ENCODE measurements around the gene TPM3.
"Not testable (repeated sequence)": the region's sequence is repeated elsewhere in the genome, so short reads cannot be mapped to it uniquely, and the experiment has no call there.

TPM3 gene

GRCh38 chr1:154142358-154142757 is 49.5 kb downstream of the TPM3 start:
- no peak for DNase-seq
- TF ChIP-seq POLR2A (IDR thresholded peaks at IDR 0.05; ENCODE audit: low read length) (no peak), GATA1 (IDR thresholded peaks at IDR 0.05; ENCODE audit: low read depth, low read length) (no peak)

GRCh38 chr1:154141240-154141639 is 50.7 kb downstream of the TPM3 start:
- DNase-seq, result peak; percentile 6 to 53
- no peak for TF ChIP-seq POLR2A (IDR thresholded peaks at IDR 0.05; ENCODE audit: low read length)
- no peak for TF ChIP-seq GATA1 (IDR thresholded peaks at IDR 0.05; ENCODE audit: low read depth, low read length)

GRCh38 chr1:154137888-154138287 is 54.0 kb downstream of the TPM3 start:
- no peak for DNase-seq
- TF ChIP-seq GATA1 (IDR thresholded peaks at IDR 0.05; ENCODE audit: low read depth, low read length) (no peak), POLR2A (IDR thresholded peaks at IDR 0.05; ENCODE audit: low read length) (no peak)

GRCh38 chr1:154133256-154133655 is 58.6 kb downstream of the TPM3 start:
- DNase-seq, result no peak
- TF ChIP-seq GATA1 (IDR thresholded peaks at IDR 0.05; ENCODE audit: low read depth, low read length) (no peak), POLR2A (IDR thresholded peaks at IDR 0.05; ENCODE audit: low read length) (no peak)

- no peak for DNase-seq
- TF ChIP-seq POLR2A (IDR thresholded peaks at IDR 0.05; ENCODE audit: low read length) (no peak), GATA1 (IDR thresholded peaks at IDR 0.05; ENCODE audit: low read depth, low read length) (no peak)
Measured at GRCh38 chr1:154129391-154129970, 62.4 kb downstream of the TPM3 start.

GRCh38 chr1:154123205-154123604 is 68.7 kb downstream of the TPM3 start:
- DNase-seq, result not testable (repeated sequence)

- no peak for TF ChIP-seq GATA1 (IDR thresholded peaks at IDR 0.05; ENCODE audit: low read depth, low read length)
- no peak for TF ChIP-seq POLR2A (IDR thresholded peaks at IDR 0.05; ENCODE audit: low read length)
- DNase-seq, result no peak
Measured at GRCh38 chr1:154117642-154118041, 74.3 kb downstream of the TPM3 start.

GRCh38 chr1:154115180-154115579 is 76.7 kb downstream of the TPM3 start:
- no peak for DNase-seq
- no peak for TF ChIP-seq GATA1 (IDR thresholded peaks at IDR 0.05; ENCODE audit: low read depth, low read length)
- no peak for TF ChIP-seq POLR2A (IDR thresholded peaks at IDR 0.05; ENCODE audit: low read length)
